ENCODE measurements around the gene COQ3. TPM values are rescaled to one million over a fixed set of nuclear protein-coding genes. Genes with fewer than 3 reads are reported as not detected.
A peak's percentile ranks its signal among the peaks of the same experiment; 100 is the strongest.

Gene COQ3
- total and polyA plus RNA-seq, 2 of the 8 experiments (the other 6 are each of a cell fraction or from before 2014, with no cell fraction given), result 8.4 to 16.2 TPM

GRCh38 chr6:99348288-99349170, 45.5 kb downstream of the COQ3 start:
- Histone ChIP-seq H3K9me3 (ENCODE audit: insufficient read depth in 2 of 2, low read depth in 1 of 2, low read length in 1 of 2) (no peaks in the 10 kb centered on the region), H3K56ac (replicated peaks; ENCODE audit: insufficient read length, low read depth, low read length) (peak overlapping the region; percentile 34), H3K4me2 (ENCODE audit: insufficient read depth in 1 of 2, low read depth in 2 of 2, low read length in 2 of 2) (peak overlapping the region; percentile 92 to 96), H3K27ac (ENCODE audit: low read depth, low read length) (0 out of 2 replicates have a peak overlapping the region, but pooled peaks have one; percentile 62), H2BK20ac (ENCODE audit: low read length) (no peak overlapping the region), H3K79me2 (ENCODE audit: control insufficient read depth in 1 of 2, insufficient read depth in 2 of 2, low read length in 2 of 2) (peaks cover 0 to 7% of the 10 kb centered on the region in 2 experiments; a peak in 1 of 4 replicates), H3K79me1 (ENCODE audit: low read depth, low read length) (no peaks in the 10 kb centered on the region; the same call in 1 of the 2 replicates), H3K4me1 (replicated peaks in 1 of 4; ENCODE audit: control insufficient read depth in 3 of 4, insufficient read depth in 4 of 4, low read length in 3 of 4) (peaks cover 0 to 15% (median 8%) of the 10 kb centered on the region in 4 experiments; a peak in 6 of 7 replicates), H3K9ac (replicated peaks in 1 of 4; ENCODE audit: extremely low read depth in 1 of 4, low read depth in 3 of 4, low read length in 3 of 4) (peak overlapping the region; percentile 81 to 93 (median 88)), H3K4ac (replicated peaks; ENCODE audit: insufficient read length, low read depth, low read length) (no peak overlapping the region), H3K4me3 (ENCODE audit: extremely low read depth in 1 of 4, insufficient read depth in 2 of 4, low read depth in 3 of 4, low read length in 4 of 4) (peak overlapping the region; percentile 86 to 96 (median 90)), H2AK5ac (ENCODE audit: low read depth, low read length) (peak overlapping the region; percentile 89; the same call in 1 of the 2 replicates), H4K20me1 (replicated peaks in 1 of 2; ENCODE audit: control insufficient read depth in 1 of 2, insufficient read depth in 2 of 2, low read length in 2 of 2) (no peaks in the 10 kb centered on the region), H3K23ac (ENCODE audit: insufficient read length) (no peak overlapping the region), H3K18ac (ENCODE audit: extremely low read depth, low read length) (no peak overlapping the region; the same call in 1 of the 2 replicates), H3K27me3 (replicated peaks in 1 of 4; ENCODE audit: control insufficient read depth in 3 of 4, extremely low read depth in 1 of 4, insufficient read depth in 3 of 4, low read length in 3 of 4) (no peaks in the 10 kb centered on the region; a peak in 1 of 7 replicates), H2BK5ac (ENCODE audit: low read depth, low read length) (peak overlapping the region; percentile 14; the same call in 1 of the 2 replicates), H4K91ac (replicated peaks; ENCODE audit: insufficient read length, low read length) (peak overlapping the region; percentile 17), H2BK120ac (replicated peaks; ENCODE audit: low read depth, low read length) (no peak overlapping the region), H3K14ac (ENCODE audit: insufficient read length) (peak overlapping the region; percentile 56), H4K8ac (ENCODE audit: extremely low read depth, insufficient read depth, low read length) (peak overlapping the region; percentile 93; the same call in 1 of the 2 replicates), H2BK12ac (ENCODE audit: low read depth, low read length) (peak overlapping the region; percentile 86), H2BK15ac (ENCODE audit: low read length) (0 out of 2 replicates have a peak overlapping the region, but pooled peaks have one; percentile 34), H2AFZ (ENCODE audit: low read length) (peak overlapping the region; percentile 77; the same call in 1 of the 2 replicates), H4K5ac (ENCODE audit: insufficient read length, low read depth, low read length) (no peak overlapping the region), H3K36me3 (ENCODE audit: control insufficient read depth in 2 of 4, insufficient read depth in 4 of 4, low read length in 3 of 4) (no peaks in the 10 kb centered on the region; a peak in 1 of 8 replicates), H3K23me2 (ENCODE audit: low read depth, low read length) (peaks cover 8% of the 10 kb centered on the region)
- POLR2A ChIA-PET (ENCODE audit: partially characterized antibody), result interaction anchor here (1.1 to 4.2 kb wide), 18 partner anchors 10 to 220 kb away, joined by 3 to 34 read pairs (median 4); partner anchors contain the start of genes CCNC, COQ3 and PNISR
- 42% methylated on average over 19 of the region's 25 CpGs; no CpG with 5 or more reads in 1 of the 2 experiments for WGBS, 2 experiments (ENCODE audit: extremely low coverage in 1 of 2, insufficient coverage in 1 of 2, insufficient read length in 1 of 2, insufficient replicate concordance in 2 of 2, low coverage in 1 of 2, low lambda C conversion rate in 2 of 2, missing lambda C conversion rate in 1 of 2)
- no peak for TF ChIP-seq SUZ12 (IDR thresholded peaks at IDR 0.05; ENCODE audit: low read length)
- CTCF ChIA-PET (ENCODE audit: partially characterized antibody), result interaction anchor here (0.7 to 5.2 kb wide), 7 partner anchors 11 to 48 kb away, joined by 3 to 39 read pairs (median 8); no protein-coding TSS in a partner anchor
- FAIRE-seq, result no peak
- DNase-seq (ENCODE audit: low read depth in 1 of 2, low spot score in 2 of 2), result no peak

Measured in H1 (cell line).